Common myeloid progenitor, CD34-positive (primary cell): ENCODE results near the gene PAK2.
"Not testable (repeated sequence)": the region's sequence is repeated elsewhere in the genome, so short reads cannot be mapped to it uniquely, and the experiment has no call there.

Source experiments
- CTCF ChIA-PET: fragments of 350-600 bp; sonication (Branson Sonifier 250); formaldehyde crosslinking; loops from one replicate; lab custom pipeline; 2021; ENCODE audit warnings: antibody characterized with exemption; lab: Charles Lee
- POLR2A ChIA-PET: fragments of 350-600 bp; sonication (Branson Sonifier 250); formaldehyde crosslinking; loops from one replicate; lab custom pipeline; 2021; ENCODE audit warnings: antibody characterized with exemption; lab: Charles Lee
- DNase-seq, 3 donors: peaks; one replicate each; pipeline versions ENCODE4 v3.0.0 to v3.0.0-alpha.2; 2013
- H3K27ac ChIP-seq, 2 experiments: 1 replicate in 1 of 2; 2 replicates in 1 of 2; pipeline ENCODE4 v1.7.0; 2013; ENCODE audit warnings: inconsistent platforms in 2 of 2, low read length in 2 of 2, mild to moderate bottlenecking in 2 of 2, low read depth in 1 of 2, moderate library complexity in 1 of 2; ENCODE audit not compliant: severe bottlenecking in 2 of 2, insufficient read depth in 1 of 2, poor library complexity in 1 of 2
- H3K27me3 ChIP-seq, 5 experiments: replicated peaks in 2 of 5; 1 replicate in 3 of 5; 2 replicates in 2 of 5; pipeline versions ENCODE4 v1.6.1 to v1.7.0; 2013; ENCODE audit warnings: low read length in 4 of 5, mild to moderate bottlenecking in 2 of 5, moderate library complexity in 2 of 5, inconsistent platforms in 1 of 5; ENCODE audit not compliant: insufficient read depth in 5 of 5, control insufficient read depth in 4 of 5
- H3K36me3 ChIP-seq, 4 experiments: 1 replicate in 2 of 4; 2 replicates in 2 of 4; pipeline versions ENCODE4 v1.6.1 to v1.7.0; 2013; ENCODE audit warnings: low read length in 3 of 4, control low read depth in 1 of 4, mild to moderate bottlenecking in 1 of 4; ENCODE audit not compliant: control insufficient read depth in 4 of 4, insufficient read depth in 4 of 4
- H3K4me1 ChIP-seq, 4 experiments: 1 replicate in 3 of 4; 2 replicates in 1 of 4; pipeline versions ENCODE4 v1.6.1 to v1.7.1; 2013; ENCODE audit warnings: low read length in 3 of 4, mild to moderate bottlenecking in 3 of 4, control low read depth in 1 of 4, inconsistent platforms in 1 of 4, moderate library complexity in 1 of 4; ENCODE audit not compliant: control insufficient read depth in 4 of 4, insufficient read depth in 4 of 4; ENCODE audit errors: control extremely low read depth in 1 of 4
- H3K4me3 ChIP-seq, 7 experiments: 1 replicate in 4 of 7; 2 replicates in 3 of 7; pipeline versions ENCODE4 v1.5.1 to v1.7.0; 2013; ENCODE audit warnings: mild to moderate bottlenecking in 7 of 7, low read length in 6 of 7, moderate library complexity in 6 of 7, inconsistent platforms in 2 of 7, low read depth in 2 of 7, control low read depth in 1 of 7; ENCODE audit not compliant: insufficient read depth in 4 of 7, control insufficient read depth in 1 of 7; ENCODE audit errors: extremely low read depth in 1 of 7
- H3K9me3 ChIP-seq, 5 experiments: 1 replicate in 4 of 5; 2 replicates in 1 of 5; pipeline versions ENCODE4 v1.6.1 to v1.7.1; 2013; ENCODE audit warnings: low read length in 4 of 5, mild to moderate bottlenecking in 2 of 5, inconsistent platforms in 1 of 5, low read depth in 1 of 5, moderate library complexity in 1 of 5; ENCODE audit not compliant: control insufficient read depth in 4 of 5, insufficient read depth in 2 of 5; ENCODE audit errors: control extremely low read depth in 1 of 5
- WGBS: methylation state at CpG from one replicate; pipeline ENCODE4 v1.1.5; 2013; ENCODE audit not compliant: insufficient coverage; 5-methylcytosine and 5-hydroxymethylcytosine counted together

The PAK2 gene

DNA sequence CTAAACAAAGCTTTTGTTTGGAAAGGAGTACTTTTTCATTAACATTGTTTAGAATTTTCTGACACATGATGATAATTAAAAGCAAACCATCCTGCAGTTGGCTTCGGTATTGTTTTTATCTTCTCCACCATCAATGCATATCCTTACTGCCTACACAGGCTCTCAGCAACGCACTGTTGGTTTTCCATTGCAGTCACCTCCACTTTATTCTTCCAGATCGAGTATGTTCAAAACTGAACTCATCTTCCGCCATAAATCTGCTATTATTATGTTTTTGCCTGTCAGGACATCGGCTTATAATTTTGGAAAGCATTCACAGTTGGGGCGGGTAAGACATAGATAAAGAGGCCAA, 127.5 kb downstream of the PAK2 start:
- Histone ChIP-seq H3K36me3 (no peaks in the 10 kb centered on the region), H3K27me3 (no peaks in the 10 kb centered on the region), H3K4me1 (peaks cover 4 to 23% (median 17%) of the 10 kb centered on the region in 4 experiments), H3K4me3 (peak overlapping the region; percentile 40 to 99 (median 96)), H3K9me3 (peaks cover 0 to 5% (median 3%) of the 10 kb centered on the region in 5 experiments), H3K27ac (peak overlapping the region; percentile 72 to 93)
- WGBS: 40% methylated on average over 4 of the region's 6 CpGs
- CTCF ChIA-PET: interaction anchor here (0.6 to 1.3 kb wide), 2 partner anchors 30 to 118 kb away, joined by 3 to 4 read pairs; no protein-coding TSS in a partner anchor
- POLR2A ChIA-PET: interaction anchor here (1.2 to 1.7 kb wide), 2 partner anchors 16 to 75 kb away, joined by 4 to 17 read pairs; partner anchors contain the start of gene NCBP2
- no peak for DNase-seq

GRCh38 chr3:196867507-196868296, 128.0 kb downstream of the PAK2 start, which contains the start of gene SENP5:
Gene SENP5 (plus strand): TSS chr3:196867920. CDS start chr3:196885182, 17,262 bp downstream.
- H3K36me3 ChIP-seq: no peaks in the 10 kb centered on the region
- no peaks in the 10 kb centered on the region for H3K27me3 ChIP-seq
- peaks cover 0 to 5% (median 3%) of the 10 kb centered on the region in 5 experiments for H3K9me3 ChIP-seq
- peak within 1 kb of the TSS; percentile 88 to 93 for H3K27ac ChIP-seq
- peak; percentile 90 to 95 (median 94) for DNase-seq
- peaks cover 4 to 23% (median 17%) of the 10 kb centered on the region in 4 experiments for H3K4me1 ChIP-seq
- ChIA-PET CTCF (interaction anchor here (1.0 to 1.3 kb wide), 2 partner anchors 30 to 74 kb away, joined by 4 to 5 read pairs; partner anchors contain the start of gene NCBP2), POLR2A (interaction anchor here (0.6 to 1.7 kb wide), 6 partner anchors 14 to 102 kb away, joined by 3 to 17 read pairs (median 4); partner anchors contain the start of gene NCBP2)
- WGBS: under 1% methylated on average over 93 of the region's 93 CpGs
- H3K4me3 ChIP-seq: peak within 1 kb of the TSS; percentile 86 to 99 (median 96)

DNA sequence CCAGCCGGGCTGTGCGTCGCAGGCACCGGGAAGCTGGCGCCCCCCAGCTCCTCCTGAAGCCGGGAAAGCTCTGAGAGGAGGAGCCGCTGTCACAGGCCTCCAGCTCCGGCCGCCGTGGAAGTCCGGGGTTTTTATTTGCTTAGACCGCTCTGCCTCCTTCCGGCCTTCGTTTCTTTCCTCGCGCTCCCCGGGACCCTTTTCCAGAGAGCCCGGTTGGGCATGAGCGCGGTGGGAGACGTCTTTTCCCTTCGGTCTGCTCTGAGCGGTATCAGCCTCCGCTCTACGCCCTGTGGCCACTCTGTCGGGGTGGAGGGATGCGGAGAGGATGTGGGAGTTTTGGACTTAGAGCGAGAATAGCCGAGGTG, 128.6 kb downstream of the PAK2 start:
- H3K36me3 ChIP-seq: no peaks in the 10 kb centered on the region
- H3K9me3 ChIP-seq: no peaks in the 10 kb centered on the region
- peak in 2 of 3 donors; percentile 15 to 34 for DNase-seq
- CTCF ChIA-PET: interaction anchor here (1.0 to 1.3 kb wide), 3 partner anchors 9 to 74 kb away, joined by 3 to 5 read pairs (median 4); partner anchors contain the start of gene NCBP2
- POLR2A ChIA-PET: interaction anchor here (0.6 to 1.7 kb wide), 6 partner anchors 14 to 102 kb away, joined by 3 to 17 read pairs (median 4); partner anchors contain the start of gene NCBP2
- H3K4me3 ChIP-seq: peak overlapping the region; percentile 86 to 99 (median 96)
- WGBS: 0% methylated on average over 25 of the region's 29 CpGs
- H3K27me3 ChIP-seq: no peaks in the 10 kb centered on the region
- peak overlapping the region; percentile 88 to 93 for H3K27ac ChIP-seq
- peaks cover 4 to 23% (median 17%) of the 10 kb centered on the region in 4 experiments for H3K4me1 ChIP-seq

DNA sequence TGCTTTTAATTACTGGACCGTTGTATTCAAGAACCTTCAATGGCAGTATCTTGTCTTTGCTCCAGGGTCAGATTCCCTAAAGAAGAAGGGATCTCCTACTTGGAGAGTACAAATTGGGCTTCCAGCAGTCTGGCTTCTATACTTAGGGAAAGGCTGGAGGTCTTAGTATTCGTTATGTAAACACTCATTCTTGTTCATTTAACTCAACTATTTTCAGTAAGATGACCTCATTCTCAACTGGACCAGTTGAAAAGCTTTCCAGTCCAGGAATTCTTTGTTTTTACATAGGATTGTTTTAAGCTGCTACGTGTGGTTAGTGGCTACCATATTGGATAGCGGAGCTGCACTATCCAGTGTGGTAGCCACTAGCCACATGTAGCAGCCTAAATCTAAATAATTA, 132.7 kb downstream of the PAK2 start:
- no peak overlapping the region for H3K4me3 ChIP-seq
- H3K9me3 ChIP-seq: no peaks in the 10 kb centered on the region
- H3K36me3 ChIP-seq: no peaks in the 10 kb centered on the region
- ChIA-PET CTCF (interaction anchor here (1.8 kb wide), 1 partner anchor 29 kb away, joined by 8 read pairs; no protein-coding TSS in a partner anchor), POLR2A (no interaction called here)
- H3K27me3 ChIP-seq: no peaks in the 10 kb centered on the region
- H3K27ac ChIP-seq: no peak overlapping the region
- H3K4me1 ChIP-seq: peaks cover 4 to 19% (median 13%) of the 10 kb centered on the region in 4 experiments
- 100% methylated on average over 2 of the region's 4 CpGs for WGBS
- no peak for DNase-seq

GRCh38 chr3:196874511-196875094, 134.9 kb downstream of the PAK2 start:
- H3K4me1 ChIP-seq, H3K4me3 ChIP-seq, H3K27ac ChIP-seq, DNase-seq, H3K36me3 ChIP-seq, H3K27me3 ChIP-seq, H3K9me3 ChIP-seq: not testable (repeated sequence)
- 97% methylated on average over 4 of the region's 7 CpGs for WGBS
- ChIA-PET CTCF (interaction anchor here (0.6 to 2.0 kb wide), 4 partner anchors 12 to 963 kb away, joined by 3 to 4 read pairs (median 3); no protein-coding TSS in a partner anchor), POLR2A (interaction anchor here (0.6 kb wide), 1 partner anchor 8 kb away, joined by 3 read pairs; no protein-coding TSS in a partner anchor)

- ChIA-PET CTCF (interaction anchor here (0.6 to 2.0 kb wide), 4 partner anchors 11 to 964 kb away, joined by 3 to 4 read pairs (median 3); no protein-coding TSS in a partner anchor), POLR2A (interaction anchor here (0.5 kb wide), 1 partner anchor 143 kb away, joined by 3 read pairs; no protein-coding TSS in a partner anchor)
- no CpG with 5 or more reads among the region's 2 CpGs for WGBS
- peaks cover 0 to 1% (median under 1%) of the 10 kb centered on the region in 4 experiments for H3K36me3 ChIP-seq
- H3K4me3 ChIP-seq: no peak overlapping the region
- no peak overlapping the region for H3K27ac ChIP-seq
- no peak for DNase-seq
- H3K9me3 ChIP-seq: no peaks in the 10 kb centered on the region
- H3K4me1 ChIP-seq: no peaks in the 10 kb centered on the region
- H3K27me3 ChIP-seq: no peaks in the 10 kb centered on the region
Measured at GRCh38 chr3:196875258-196875657, 135.6 kb downstream of the PAK2 start.
